ENCODE results near the gene SP4.

The SP4 gene

GRCh38 chr7:21448974-21449373 is 21.1 kb downstream of the SP4 start:
- DNase-seq: no peak

DNA sequence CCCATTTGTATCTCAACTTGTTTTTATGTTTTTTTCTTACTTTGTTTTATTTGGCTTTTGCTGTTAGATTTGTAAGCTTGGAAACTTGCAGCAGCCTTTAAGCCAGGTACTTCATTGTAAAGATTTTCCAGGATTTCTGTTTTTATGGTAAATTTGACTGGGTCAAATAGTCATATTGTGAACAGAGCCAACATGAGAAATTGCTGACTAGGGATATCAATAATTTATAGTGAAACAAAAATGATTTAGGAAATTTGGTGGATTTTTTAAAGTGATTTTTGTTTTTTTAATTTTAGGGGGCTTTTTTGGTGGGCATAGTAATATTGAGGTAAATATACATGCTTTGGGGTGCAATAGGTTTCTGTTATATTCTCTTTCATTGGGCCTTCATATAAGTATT is 22.2 kb downstream of the SP4 start:
- no peak for DNase-seq

DNA sequence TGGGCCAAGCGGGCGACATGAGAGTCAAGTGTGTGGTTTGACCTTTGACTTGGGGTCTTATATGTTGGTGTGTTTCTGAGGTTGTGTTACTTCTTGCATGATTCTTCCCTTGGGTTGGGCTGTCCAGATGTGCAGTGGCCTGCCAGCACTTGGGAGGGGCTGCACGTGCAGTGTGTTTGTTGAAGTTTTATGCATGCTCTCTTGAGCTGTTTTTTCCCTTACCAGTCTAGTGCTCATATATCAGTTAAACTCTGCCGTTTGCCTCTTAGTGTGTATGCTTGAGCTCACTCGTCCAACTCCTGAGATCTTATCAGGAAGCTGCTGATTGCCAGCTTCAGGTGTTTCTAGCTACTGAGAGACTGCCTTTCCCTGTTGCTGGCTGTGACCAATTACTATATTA is 23.1 kb downstream of the SP4 start:
- no peak for DNase-seq

DNA sequence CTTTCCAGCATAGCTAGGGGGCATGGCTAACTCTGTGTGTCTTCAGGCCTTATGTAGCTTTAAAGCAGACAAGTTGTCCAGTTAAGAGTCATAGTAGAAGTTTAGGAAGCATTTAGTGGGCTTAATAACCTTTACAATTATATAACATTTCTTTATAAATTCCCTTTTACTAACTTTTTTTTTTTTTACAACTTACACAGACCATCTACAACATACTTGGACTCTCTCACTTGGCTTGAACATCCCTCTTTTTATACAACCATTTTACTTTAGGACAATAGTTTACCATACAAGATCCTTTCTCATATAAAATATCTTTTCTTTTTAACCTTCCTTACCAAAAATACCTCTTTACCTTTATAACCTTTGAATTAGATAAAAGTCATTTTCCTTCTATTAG is 26.3 kb downstream of the SP4 start:
- DNase-seq: no peak

- DNase-seq: no peak
Observed at GRCh38 chr7:21454906-21455305, 27.0 kb downstream of the SP4 start.

DNA sequence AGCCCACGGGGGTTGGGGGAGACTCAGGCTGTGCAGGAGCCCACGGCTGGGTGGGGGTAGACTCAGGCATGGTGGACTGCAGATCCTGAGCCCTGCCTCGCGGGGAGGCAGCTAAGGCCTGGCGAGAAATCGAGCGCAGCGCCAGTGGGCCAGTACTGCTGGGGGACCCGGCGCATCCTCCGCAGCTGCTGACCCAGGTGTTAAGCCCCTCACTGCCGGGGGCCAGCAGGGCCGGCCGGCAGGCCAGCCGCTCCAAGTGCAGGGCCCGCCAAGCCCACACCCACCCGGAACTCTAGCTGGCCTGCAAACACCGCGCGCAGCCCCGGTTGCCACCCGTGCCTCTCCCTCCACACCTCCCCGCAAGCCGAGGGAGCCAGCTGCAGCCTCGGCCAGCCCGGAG is 33.4 kb downstream of the SP4 start:
- DNase-seq: no peak

DNA sequence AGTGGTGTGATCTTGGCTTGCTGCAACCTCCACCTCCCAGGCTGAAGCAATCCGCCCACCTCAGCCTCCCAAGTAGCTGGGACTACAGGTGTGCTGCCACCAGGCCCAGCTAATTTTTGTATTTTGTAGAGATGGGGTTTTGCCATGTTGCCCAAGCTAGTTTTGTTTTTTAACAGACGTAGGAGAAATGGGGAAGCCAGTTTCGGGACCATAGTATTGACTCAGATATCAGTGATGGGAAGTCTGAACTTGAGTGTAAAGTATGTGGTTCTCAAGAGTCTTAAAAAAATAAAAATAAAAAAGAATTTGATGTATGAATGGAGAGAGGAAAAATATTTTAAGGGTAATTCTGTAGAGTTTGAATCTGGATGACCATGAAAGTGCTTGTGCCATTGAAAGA is 34.2 kb downstream of the SP4 start:
- DNase-seq: no peak

DNA sequence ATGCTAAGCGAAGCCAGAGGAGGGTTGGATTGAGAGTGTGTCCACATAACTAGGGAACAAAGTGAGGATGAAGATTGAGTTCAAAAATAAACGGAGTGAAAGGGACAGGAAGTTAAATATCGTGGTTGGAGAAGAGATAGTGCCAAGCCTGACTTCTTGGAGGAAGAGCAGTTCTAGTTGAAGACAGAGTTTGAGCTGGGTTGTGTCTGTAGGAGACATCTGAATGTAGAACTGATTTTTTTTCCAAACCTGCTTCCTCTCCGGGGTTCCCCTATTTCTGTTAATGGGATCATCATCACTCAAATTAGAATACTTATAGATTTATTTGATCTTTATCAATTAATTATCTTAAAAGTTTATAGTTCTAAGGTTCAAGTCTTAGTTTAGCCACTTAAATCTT is 35.6 kb downstream of the SP4 start:
- no peak for DNase-seq

- no peak for DNase-seq
Observed at GRCh38 chr7:21468969-21469368, 41.1 kb downstream of the SP4 start.

DNA sequence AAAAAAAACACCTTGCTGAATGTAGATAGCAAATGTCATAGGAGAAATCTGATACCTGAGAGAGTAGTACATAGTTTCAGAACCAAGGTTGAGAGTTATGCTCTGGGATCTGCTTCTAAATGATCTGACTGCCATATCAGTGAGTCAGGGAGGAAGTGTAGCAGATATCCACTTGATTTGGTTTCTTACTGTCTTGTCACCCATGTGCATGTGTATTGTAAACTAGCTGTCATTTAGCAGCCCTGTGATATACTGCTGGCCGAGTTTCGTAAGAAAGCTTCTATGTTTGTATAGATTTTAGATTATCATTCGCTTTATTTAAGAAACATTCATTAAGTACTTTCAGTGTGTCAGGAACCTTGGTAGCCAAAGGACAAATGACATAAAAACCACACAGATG is 42.0 kb downstream of the SP4 start:
- no peak for DNase-seq

GRCh38 chr7:21472029-21472428 is 44.1 kb downstream of the SP4 start:
- DNase-seq: no peak

DNA sequence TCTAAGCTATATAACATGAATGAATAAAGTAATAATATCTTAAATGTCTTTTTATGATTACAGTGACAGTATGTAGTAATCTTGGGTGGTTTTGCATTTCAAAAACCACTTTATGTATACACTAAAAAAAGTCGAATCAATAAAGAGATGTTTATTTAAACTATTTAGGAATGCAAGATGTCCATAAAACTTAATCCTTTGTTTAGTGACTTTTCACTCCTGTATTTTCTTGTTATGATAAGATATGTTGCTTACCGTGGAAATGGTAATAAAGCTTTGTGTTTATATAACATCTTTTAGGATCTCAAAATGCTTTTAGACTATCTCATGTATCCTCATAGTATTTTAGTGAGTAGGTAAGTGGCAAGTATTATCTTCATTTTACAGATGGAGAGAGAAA is 48.5 kb downstream of the SP4 start:
- DNase-seq: no peak

DNA sequence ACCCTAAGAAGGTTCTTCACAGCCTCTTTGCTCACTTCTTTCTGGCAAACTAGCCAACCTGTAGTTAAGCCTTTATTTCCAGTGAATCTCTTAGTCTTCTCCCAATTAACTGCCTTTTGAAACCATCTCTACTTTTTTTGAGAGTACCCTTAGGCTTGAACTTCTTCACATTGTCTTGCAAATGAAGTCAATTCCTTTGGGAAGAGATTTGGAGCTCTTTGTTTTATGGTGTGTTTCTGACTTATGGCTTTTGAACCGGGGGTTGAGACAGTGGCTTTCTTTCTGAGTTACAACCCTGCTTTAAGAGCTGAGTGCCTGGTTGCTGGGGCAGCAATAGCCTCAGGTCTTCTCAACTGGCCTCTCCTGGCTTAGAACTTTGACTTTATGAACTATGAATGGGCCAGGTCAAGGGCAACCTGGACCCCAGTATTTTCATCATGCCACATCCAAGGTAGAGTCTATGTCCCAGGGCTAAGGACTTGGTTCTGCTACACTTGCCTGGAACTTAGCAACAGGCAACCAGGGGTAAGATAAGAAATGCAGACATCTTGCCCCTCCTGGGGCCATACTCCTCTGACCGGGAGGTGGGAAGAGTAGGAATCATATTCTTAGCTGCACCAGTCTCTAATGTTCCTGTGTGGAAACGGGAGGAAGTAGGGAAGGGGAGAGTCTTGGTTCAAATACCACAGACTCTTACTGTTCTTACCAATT is 53.0 kb downstream of the SP4 start:
- DNase-seq: no peak

- no peak for DNase-seq
Observed at GRCh38 chr7:21486511-21486910, 58.6 kb downstream of the SP4 start.

GRCh38 chr7:21495731-21496130 is 67.8 kb downstream of the SP4 start:
- no peak for DNase-seq

- no peak for DNase-seq
Observed at GRCh38 chr7:21497072-21497471, 69.2 kb downstream of the SP4 start.

- DNase-seq: no peak
Observed at GRCh38 chr7:21500117-21500832, 72.4 kb downstream of the SP4 start.

DNA sequence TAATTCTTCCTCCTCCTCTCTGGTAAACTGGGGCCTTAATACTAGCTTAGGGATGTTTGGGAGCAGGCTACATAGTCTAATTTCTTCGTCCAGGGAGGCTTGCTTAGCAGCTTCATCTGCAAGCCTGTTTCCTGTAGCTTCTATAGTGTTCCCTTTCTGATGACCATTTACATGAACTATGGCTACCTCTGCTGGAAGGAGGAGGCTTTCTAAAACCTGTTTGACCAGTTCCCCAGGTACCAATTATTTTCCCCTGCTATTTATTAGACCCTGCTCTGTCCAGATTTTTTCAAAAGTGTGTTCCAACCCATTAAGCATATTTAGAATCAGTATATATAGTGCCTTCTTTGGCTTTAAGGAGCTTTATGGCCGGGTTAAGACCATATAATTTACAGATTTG is 76.1 kb downstream of the SP4 start:
- peak; percentile 93 for DNase-seq

DNA sequence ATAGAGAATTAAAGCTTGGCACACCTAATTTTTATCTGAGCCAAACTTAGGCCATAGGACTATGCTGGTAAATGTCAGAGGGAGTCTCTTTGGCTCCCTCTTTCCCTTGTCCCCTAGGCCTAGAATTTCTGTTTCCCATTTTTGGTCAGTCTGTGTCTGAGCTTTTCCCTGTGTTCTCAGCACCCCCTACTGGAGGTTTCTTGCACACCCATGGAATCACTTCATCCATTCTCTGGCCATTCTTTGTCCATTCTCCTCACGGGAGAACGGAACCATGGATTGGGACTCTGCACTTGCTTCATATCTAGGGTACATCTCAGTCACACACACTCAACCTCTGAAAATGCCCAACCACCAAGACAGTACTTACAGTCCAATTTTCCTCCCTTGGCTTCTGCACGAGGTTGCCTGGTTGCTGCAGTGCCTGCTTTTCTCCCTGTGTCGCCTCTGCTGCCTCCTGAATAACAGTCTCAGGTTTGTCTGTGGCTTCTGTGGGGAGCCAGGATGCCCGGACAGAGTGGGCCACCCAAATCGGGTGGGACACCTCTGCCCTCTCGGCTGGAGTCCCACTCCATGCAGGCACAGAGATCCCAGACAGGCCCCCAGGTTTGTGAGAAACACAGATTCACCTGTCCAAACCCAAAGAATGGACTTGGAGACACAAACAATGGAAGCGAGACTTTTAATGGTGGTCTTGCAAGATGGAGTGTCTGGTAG is 79.9 kb downstream of the SP4 start:
- DNase-seq: no peak

- DNase-seq: no peak
Observed at GRCh38 chr7:21508538-21508937, 80.7 kb downstream of the SP4 start.

- no peak for DNase-seq
Observed at GRCh38 chr7:21514062-21514461, 86.2 kb downstream of the SP4 start.

- no peak for DNase-seq
Observed at GRCh38 chr7:21524680-21525079, 96.8 kb downstream of the SP4 start.

GRCh38 chr7:21526007-21526406 is 98.1 kb downstream of the SP4 start:
- no peak for DNase-seq

DNA sequence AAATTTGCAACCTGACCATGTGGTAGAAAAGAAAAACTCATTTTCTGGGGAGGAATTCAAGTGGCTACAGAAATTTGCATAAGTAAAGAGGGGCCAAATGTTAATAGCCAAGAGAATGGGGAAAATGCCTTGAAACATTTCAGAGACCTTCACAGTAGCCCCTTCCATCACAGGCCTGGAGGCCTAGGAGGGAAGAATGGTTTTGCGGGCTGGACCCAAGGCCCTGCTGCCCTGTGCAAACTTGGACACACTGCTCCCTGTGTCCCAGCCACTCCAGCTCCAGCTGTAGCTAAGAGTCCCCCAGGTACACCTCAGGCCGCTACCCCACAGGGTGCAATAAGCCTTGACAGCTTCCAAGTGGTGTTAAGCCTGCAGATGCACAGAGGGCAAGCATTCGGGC is 98.6 kb downstream of the SP4 start:
- DNase-seq: no peak
